OCI-LY1 (cell line): ENCODE measurements around the gene ZBTB16.

Experiments
- H2AFZ ChIP-seq: fragments of 200-600 bp; sonication (generic), shearing (Covaris generic); 2 replicates; pipeline ENCODE4 v1.6.0; 2014; ENCODE audit warnings: antibody characterized with exemption, mild to moderate bottlenecking, low read length
- H3F3A ChIP-seq: fragments of 200-600 bp; sonication (generic), shearing (Covaris generic); 2 replicates; pipeline ENCODE4 v1.6.0; 2014; ENCODE audit warnings: mild to moderate bottlenecking, antibody characterized with exemption, low read length, moderate library complexity; ENCODE audit not compliant: insufficient read depth
- H3K27ac ChIP-seq: fragments of 200-600 bp; sonication (generic); 2 replicates; pipeline ENCODE4 v1.5.1; 2014; ENCODE audit warnings: low read length, mixed run types, mild to moderate bottlenecking, low read depth; ENCODE audit not compliant: poor library complexity, severe bottlenecking
- H3K27me3 ChIP-seq: fragments of 200-600 bp; sonication (generic); 2 replicates; pipeline ENCODE4 v1.6.0; 2014; ENCODE audit warnings: antibody characterized with exemption, mild to moderate bottlenecking, low read length, moderate library complexity; ENCODE audit not compliant: insufficient read depth
- H3K36me3 ChIP-seq: fragments of 200-600 bp; sonication (generic); 2 replicates; pipeline ENCODE4 v1.6.1; 2014; ENCODE audit warnings: mild to moderate bottlenecking, antibody characterized with exemption, low read length, moderate library complexity, mixed read lengths; ENCODE audit not compliant: insufficient read depth
- H3K4me1 ChIP-seq: fragments of 200-600 bp; sonication (generic); 2 replicates; pipeline ENCODE4 v1.5.1; 2014; ENCODE audit warnings: mild to moderate bottlenecking, low read length, moderate library complexity; ENCODE audit not compliant: insufficient read depth, severe bottlenecking
- H3K4me2 ChIP-seq: fragments of 200-600 bp; sonication (generic), shearing (Covaris generic); 2 replicates; pipeline ENCODE4 v1.6.1; 2014; ENCODE audit warnings: low read length
- H3K4me3 ChIP-seq: fragments of 200-600 bp; sonication (generic); 2 replicates; pipeline ENCODE4 v1.5.1; 2014; ENCODE audit warnings: low read length, low read depth, mild to moderate bottlenecking, mixed read lengths; ENCODE audit not compliant: poor library complexity, severe bottlenecking
- H3K79me2 ChIP-seq: fragments of 200-600 bp; shearing (Covaris generic); 2 replicates; pipeline ENCODE4 v1.6.1; 2016; ENCODE audit warnings: mixed run types, low read length, mixed read lengths; ENCODE audit not compliant: insufficient read depth
- H3K9ac ChIP-seq: fragments of 200-600 bp; sonication (generic), shearing (Covaris generic); 2 replicates; pipeline ENCODE4 v1.6.1; 2014; ENCODE audit warnings: mild to moderate bottlenecking, low read length, mixed read lengths
- H3K9me2 ChIP-seq: fragments of 200-600 bp; sonication (generic), shearing (Covaris generic); 2 replicates; pipeline ENCODE4 v1.6.1; 2014; ENCODE audit warnings: low read depth, mild to moderate bottlenecking, low read length, mixed read lengths
- H3K9me3 ChIP-seq: fragments of 200-600 bp; shearing (Covaris generic); 2 replicates; pipeline ENCODE4 v1.6.1; 2014; ENCODE audit warnings: low read length, mixed read lengths
- H4K20me1 ChIP-seq: fragments of 200-600 bp; sonication (generic), shearing (Covaris generic); 2 replicates; pipeline ENCODE4 v1.6.0; 2016; ENCODE audit warnings: mild to moderate bottlenecking, low read length; ENCODE audit not compliant: insufficient read depth
- CTCF ChIP-seq: fragments of 200-600 bp; sonication (generic), shearing (Covaris generic); IDR thresholded peaks from 2 replicates; pipeline ENCODE4 v1.5.1; 2017; ENCODE audit warnings: mild to moderate bottlenecking, antibody characterized with exemption, low read length, moderate library complexity, mixed read lengths
- EZH2 ChIP-seq: fragments of 200-600 bp; sonication (generic), shearing (Covaris generic); IDR thresholded peaks from 2 replicates; pipeline ENCODE4 v1.8.0; 2017; ENCODE audit warnings: borderline replicate concordance, mixed run types, mild to moderate bottlenecking, antibody characterized with exemption, low read length, moderate library complexity, mixed read lengths

The ZBTB16 gene

DNA sequence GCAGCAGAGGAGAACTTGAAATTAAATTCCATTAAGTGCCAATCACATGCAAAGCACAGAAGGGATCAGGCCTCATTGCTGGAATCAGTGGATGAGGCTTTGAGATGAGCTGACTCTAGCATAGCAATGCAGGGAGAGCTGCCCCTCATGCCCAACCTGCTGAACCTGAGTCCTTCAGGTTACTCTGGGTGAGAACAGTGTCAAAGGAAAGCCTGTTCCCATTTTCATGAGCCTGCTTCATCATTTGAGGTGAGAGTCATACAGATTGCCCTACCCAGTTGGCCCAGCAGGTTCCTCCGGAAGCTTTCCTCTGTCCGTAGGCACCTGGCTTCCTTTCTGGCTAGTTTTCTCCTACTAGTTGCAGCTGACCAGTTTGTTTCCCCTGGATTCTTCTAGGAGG is 25.9 kb upstream of the ZBTB16 start:
- Histone ChIP-seq H3K27me3 (no peaks in the 10 kb centered on the region), H3K4me2 (no peak overlapping the region), H3K9ac (no peak overlapping the region), H3F3A (no peaks in the 10 kb centered on the region), H3K9me3 (no peaks in the 10 kb centered on the region), H3K4me1 (no peaks in the 10 kb centered on the region), H4K20me1 (no peaks in the 10 kb centered on the region), H3K36me3 (no peaks in the 10 kb centered on the region), H3K79me2 (no peaks in the 10 kb centered on the region), H3K27ac (no peak overlapping the region), H2AFZ (no peak overlapping the region), H3K4me3 (no peak overlapping the region), H3K9me2 (no peaks in the 10 kb centered on the region)
- TF ChIP-seq EZH2 (no peak), CTCF (no peak)

DNA sequence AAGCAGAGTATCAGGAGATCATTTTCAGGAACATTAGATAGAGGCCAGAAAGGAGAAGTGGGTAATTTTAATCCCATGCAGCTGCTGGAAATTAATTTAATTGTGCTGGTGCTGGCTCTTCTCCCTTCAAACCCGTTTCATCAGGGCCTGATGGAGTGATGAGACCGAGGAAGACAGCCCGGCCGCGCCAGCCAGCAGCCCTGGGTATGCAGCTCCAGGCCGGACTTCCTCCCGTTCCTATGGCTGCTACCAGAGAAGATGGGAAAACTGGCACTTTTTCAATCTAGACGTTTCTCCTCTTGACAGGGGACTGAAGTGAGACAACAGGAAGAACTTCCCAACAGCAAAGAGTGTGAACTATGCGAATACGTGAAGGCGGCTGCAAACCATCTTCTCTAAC is 24.6 kb upstream of the ZBTB16 start:
- no peaks in the 10 kb centered on the region for H3K9me3 ChIP-seq
- no peaks in the 10 kb centered on the region for H3F3A ChIP-seq
- no peak overlapping the region for H3K4me3 ChIP-seq
- H3K4me1 ChIP-seq: no peaks in the 10 kb centered on the region
- H3K9ac ChIP-seq: no peak overlapping the region
- no peaks in the 10 kb centered on the region for H3K9me2 ChIP-seq
- no peak for TF ChIP-seq CTCF
- no peak for TF ChIP-seq EZH2
- H3K36me3 ChIP-seq: no peaks in the 10 kb centered on the region
- H3K27ac ChIP-seq: no peak overlapping the region
- H2AFZ ChIP-seq: no peak overlapping the region
- H3K27me3 ChIP-seq: no peaks in the 10 kb centered on the region
- H3K4me2 ChIP-seq: no peak overlapping the region
- no peaks in the 10 kb centered on the region for H4K20me1 ChIP-seq
- no peaks in the 10 kb centered on the region for H3K79me2 ChIP-seq

- Histone ChIP-seq H3K27me3 (no peaks in the 10 kb centered on the region), H3K9ac (no peak overlapping the region), H3K4me1 (no peaks in the 10 kb centered on the region), H3K27ac (no peak overlapping the region), H3K9me2 (no peaks in the 10 kb centered on the region), H3K4me2 (no peak overlapping the region), H4K20me1 (no peaks in the 10 kb centered on the region), H3K36me3 (no peaks in the 10 kb centered on the region), H3K9me3 (no peaks in the 10 kb centered on the region), H3K79me2 (no peaks in the 10 kb centered on the region), H3K4me3 (no peak overlapping the region), H2AFZ (no peak overlapping the region), H3F3A (no peaks in the 10 kb centered on the region)
- TF ChIP-seq EZH2: no peak
- TF ChIP-seq CTCF: peak; percentile 20; the same call in 1 of the 2 replicates
These were observed 23.2 kb upstream of the ZBTB16 start for GRCh38 chr11:114036147-114036811.
